HG03469 (cell line): ENCODE results near the gene PDE8B.

Source experiments
- ATAC-seq: cut with Tn5 transposase; IDR thresholded peaks from one replicate; pipeline ENCODE4 v1.9.1; 2021; ENCODE audit warnings: mild to moderate bottlenecking, moderate library complexity, moderate number of reproducible peaks; ENCODE audit not compliant: unreplicated experiment

PDE8B gene, protein sequence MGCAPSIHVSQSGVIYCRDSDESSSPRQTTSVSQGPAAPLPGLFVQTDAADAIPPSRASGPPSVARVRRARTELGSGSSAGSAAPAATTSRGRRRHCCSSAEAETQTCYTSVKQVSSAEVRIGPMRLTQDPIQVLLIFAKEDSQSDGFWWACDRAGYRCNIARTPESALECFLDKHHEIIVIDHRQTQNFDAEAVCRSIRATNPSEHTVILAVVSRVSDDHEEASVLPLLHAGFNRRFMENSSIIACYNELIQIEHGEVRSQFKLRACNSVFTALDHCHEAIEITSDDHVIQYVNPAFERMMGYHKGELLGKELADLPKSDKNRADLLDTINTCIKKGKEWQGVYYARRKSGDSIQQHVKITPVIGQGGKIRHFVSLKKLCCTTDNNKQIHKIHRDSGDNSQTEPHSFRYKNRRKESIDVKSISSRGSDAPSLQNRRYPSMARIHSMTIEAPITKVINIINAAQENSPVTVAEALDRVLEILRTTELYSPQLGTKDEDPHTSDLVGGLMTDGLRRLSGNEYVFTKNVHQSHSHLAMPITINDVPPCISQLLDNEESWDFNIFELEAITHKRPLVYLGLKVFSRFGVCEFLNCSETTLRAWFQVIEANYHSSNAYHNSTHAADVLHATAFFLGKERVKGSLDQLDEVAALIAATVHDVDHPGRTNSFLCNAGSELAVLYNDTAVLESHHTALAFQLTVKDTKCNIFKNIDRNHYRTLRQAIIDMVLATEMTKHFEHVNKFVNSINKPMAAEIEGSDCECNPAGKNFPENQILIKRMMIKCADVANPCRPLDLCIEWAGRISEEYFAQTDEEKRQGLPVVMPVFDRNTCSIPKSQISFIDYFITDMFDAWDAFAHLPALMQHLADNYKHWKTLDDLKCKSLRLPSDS

DNA sequence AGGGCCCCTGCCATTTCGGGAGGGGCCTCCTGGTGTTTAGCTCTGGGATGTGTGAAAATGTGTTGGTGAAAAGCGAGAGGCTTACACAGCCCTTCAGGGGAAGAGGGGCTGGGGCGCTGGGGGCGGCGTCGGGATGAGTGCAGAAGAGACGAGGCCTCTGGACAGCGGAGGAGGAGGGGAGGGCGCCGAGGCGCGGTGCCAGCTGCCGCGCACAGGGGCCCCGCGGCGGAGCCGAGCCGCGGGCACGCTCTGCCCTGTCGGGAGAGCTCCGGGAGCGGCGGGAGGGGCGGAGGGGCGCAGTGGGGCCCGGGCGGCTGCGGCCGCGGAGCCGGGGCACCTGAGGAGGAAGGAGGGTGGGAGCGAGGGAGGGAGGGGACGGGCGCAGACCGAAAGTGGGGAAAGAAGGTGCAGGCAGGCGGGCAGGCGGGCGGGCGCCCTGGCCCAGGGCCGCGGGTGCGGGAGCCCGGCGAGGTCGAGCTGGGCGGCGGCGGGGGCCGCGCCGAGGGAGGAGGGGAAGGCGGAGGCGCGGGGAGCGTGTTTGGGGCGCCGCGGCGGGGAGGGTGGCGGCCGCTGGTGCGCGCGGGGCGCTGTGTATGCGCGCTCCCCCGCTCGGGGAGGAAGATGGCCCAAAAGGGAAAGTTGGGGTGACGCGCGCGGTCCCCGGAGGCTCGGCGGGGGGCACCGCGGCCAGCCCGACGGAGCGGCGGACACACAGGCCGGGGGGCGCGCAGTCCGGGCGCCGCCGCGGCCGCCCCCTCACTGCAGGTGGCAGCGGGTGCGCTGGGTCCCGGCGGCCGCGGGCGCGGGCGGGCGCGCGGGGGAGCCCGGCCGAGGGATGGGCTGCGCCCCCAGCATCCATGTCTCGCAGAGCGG is at the start of gene PDE8B:
TSS of gene PDE8B (plus strand) at position 590 of the 873 bp plus-strand sequence. CDS start at position 836, 246 bp downstream.
- ATAC-seq = no peak

DNA sequence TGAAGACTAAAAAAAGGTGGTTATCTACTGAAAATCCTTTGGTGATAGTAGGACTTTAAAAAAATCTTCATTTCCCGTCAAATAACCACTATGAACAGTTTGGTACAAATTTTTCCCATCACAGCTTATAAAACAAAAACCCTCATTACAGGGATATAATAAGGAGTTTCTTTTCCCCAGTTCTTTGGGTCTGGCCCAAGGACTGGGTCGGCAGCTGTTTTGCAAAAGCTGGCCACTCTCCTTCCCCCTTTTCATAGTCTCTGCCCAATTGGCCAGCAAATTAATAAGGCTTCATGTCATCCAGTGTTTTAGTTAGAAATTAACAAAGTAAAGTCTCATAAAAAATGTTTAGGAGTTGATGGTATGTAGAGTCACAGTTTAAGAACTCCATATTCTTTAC is 47.0 kb upstream of the PDE8B start:
- ATAC-seq = no peak

DNA sequence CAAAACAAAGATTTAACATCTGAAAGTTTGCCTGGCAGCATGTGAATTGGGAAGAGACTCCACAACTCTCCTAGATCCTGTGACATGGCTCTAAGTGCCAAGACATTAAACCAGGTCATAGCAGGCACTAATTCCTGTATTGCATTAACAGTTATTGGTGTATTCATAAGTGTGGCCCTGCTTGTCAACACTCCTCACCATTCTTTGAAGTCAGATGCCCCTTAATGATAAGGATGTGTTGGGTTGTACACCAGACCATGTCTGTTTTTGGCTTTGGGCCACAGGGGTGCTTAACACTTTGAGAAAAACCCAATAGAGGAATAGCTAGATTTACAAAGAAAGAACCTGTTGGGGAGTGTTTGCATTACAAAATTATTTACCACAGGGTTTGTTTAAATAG is 43.4 kb upstream of the PDE8B start:
- no peak for ATAC-seq

DNA sequence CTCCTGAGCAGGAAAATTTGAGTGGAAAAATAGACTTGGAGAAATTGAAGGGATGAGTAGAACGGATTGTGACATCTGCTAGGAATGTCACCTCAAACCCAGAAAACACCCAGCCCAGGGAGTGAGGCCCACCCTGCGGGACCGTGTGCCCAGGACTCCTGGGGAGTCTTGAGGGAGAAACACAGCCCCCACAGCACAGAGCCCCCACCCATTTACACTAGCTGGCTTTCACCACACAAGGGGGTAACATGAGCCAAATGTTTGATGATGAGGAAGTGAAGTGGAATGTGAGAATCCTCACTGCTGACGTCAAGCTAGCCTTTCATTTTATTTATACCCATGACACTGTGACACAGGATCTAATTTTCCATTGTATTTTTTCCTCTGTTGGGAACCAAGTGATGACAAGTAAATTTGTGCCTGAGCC is 42.8 kb upstream of the PDE8B start:
- ATAC-seq = no peak

DNA sequence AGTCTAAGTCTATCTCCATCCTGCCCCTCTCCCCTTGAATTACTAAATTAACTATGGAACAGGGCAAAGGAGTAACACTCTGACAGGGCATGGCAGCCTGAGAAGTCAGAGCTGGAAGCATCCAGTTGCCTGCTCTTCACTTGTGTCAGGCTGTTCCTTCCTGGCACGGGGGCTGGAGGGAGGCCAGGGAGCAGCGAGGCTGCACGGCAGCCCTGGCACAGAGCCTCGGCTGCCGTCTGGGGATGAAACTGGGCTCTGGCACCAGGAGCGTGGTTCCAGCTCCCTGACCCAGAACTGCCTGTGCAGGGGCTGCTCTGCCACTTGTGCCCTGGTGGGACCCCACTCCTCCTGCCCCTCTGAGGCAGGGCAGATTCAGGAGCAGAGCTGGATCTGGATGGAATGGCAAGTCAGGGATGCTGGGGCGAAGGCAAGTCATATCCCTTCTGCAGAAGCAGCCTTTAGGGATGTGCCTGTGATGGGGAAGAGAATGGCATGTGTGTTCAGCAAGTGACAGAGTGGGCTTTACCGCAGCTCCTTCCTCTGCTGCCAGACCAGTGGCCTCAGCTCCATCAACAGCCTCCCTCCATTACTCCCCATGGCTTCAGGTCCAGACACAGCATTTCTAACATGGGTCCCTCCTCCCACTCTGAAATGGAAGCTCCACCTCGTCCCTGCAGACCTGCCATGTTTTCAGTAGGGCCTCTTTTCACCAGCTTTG is 42.2 kb upstream of the PDE8B start:
- ATAC-seq = no peak

DNA sequence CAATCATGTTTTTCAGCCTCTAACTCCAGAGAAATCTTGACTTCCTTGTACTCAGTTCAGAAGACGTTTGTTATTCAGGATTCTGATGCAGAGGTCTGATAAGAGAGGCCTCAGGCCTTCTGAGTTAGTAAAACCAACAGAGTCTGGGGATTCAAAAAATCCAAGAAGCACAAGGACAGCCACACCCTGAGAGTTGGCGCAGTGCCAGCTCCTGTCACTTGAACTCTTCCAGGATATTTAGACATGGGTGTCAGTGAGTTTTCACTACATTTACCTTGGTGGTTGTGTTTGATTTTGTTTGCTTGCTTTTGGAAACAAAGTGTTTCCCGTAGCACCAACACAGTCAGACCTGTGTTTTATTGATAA is 41.6 kb upstream of the PDE8B start:
- no peak for ATAC-seq

DNA sequence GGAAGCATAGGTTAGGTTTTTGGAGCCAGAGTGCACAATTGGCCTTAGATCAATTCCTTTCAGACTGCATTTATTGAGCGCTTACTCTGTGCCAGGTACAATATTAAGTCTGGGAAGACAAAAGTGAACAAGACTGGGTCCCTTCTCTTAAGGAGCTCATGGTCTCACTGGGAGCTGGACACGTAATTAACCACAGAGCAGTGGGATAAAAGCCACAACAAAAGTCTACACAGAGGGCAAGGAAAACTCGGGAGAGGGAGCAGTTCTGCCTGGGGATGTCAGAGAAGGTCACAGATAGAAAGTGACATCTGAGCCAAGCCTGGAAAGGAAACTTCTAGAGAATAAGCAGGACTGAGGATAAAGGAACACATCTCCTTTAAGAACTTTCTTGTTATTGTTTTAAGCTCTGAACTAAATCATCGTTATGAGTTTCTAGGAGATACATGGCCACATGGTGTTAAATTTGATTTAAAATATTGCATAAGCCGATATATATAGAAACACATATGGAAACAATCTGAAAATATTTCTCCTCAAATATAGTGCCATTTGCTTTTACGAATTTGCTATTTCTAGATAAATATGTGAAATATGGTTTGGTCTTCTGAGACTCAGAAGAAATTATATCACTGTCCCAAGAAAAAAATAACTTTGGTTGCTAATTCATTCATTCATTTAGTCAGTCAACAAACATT is 40.1 kb upstream of the PDE8B start:
- no peak for ATAC-seq

DNA sequence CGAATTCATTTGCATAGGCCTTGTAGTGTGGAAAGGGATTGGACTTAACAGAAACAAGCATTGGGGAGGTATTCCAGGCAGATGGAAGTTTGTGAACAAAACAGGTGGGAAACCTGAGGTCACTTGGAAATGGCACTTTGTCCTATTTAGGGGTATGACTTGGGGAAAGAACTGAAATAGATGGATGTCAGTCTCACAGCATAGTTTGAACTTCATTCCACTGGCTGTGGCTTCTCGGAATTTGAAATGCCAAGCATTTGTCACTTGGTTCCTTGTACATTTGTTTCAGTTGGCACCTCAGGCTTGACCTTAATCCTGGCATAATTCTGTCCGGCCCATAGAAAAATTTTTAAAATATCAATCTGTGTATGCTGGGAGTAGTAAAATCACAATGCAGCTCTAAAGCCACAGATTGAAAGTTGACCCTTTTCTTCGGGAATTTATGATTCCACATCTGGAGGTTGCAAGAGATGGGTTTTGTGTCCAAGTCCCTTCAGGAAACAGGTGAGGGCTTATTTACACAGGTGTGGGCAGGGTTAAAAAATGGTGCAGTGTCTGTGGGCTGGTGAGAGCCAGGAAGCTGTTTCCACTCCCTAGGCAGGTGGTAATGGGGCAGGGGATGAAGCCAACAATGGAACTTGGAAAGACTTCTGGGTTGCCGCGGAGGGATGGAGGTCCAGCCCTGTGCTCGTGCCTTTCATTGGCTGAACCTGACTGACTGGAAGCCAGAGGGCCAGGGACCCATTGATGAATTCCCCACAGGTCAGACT is 39.2 kb upstream of the PDE8B start:
- ATAC-seq = no peak

DNA sequence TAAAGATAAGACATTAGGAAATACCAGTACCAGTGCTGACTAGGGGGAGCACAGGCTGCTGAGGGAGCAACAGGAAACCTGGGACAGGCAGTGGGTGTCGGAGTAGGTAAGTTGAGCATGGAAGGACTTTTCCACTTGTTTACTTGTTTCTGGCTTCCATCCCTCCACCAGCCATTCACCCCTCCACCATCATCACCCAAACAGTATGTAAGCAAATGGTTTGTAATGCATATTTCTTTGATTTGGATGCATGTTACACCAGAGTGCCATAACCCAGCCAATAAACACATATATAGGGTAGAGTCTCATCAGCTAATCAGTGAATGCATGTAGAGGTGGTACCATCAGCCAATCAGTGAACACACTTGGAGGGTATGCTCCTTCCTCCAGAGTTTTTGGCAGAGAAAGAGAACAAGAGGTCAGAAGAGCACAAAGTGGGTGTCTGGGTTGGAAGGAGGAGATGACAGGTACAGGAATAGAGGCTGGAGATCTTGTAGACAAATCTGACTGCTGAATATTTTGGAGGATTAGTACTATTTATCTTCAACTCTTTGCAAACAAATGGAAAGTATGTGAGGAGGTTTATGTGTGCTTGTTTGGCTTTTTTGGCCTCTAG is 37.7 kb upstream of the PDE8B start:
- ATAC-seq = no peak

DNA sequence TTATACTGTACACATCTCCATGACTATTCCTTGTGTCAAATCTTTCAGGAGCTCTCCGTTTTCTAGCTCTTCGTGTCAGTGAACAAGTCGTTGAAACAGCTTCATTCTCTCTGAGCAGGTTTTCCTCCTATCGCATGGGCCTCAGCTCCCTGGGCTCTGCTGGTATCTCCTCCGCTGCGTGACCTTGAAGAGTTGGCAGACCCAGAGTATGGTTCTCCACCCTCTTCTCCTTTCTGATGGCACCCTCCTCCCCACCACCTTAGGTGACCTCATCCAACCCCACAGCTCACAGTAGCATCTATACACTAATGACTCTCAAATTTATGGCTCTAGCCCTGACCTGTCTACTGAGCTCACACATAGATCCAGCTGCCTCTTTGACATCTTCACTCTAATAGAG is 36.0 kb upstream of the PDE8B start:
- no peak for ATAC-seq

DNA sequence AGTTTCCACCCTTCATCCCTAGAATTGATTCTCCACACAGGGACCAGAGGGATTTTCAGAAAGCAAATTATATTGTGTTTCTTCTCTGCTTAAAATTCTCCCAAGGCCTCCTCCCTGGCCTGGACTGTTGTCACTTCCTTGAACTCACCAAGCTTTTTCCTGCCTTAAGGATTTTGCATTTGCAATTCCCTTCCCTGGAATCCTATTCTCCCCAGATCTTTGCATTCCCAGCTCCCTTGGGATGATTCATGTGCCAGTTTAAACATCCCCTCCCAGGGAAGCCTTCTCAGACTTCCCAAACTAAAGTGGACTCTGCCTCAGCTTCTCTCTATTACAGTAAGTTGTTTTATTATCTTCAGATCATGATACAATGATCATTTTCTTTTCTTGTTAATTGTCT is 35.2 kb upstream of the PDE8B start:
- ATAC-seq = no peak

DNA sequence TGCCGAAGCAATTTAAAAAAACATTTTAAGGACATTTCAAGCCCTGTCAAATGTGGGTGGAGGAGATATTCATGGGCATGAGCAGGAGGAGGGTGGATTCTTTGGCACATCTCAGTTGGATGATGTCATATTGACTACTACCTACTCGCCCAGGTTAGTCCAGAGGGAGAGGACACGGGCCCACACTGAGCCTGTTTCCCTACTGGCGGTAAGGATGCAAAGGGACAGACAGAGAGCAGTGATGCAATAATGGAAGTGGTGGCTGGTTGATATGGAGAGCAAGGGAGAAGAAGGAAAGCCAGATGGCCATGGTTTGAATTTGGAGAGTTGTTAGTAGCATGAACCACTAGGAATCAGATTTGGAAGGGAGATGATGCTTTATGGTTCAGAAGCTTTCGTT is 34.1 kb upstream of the PDE8B start:
- ATAC-seq = no peak

DNA sequence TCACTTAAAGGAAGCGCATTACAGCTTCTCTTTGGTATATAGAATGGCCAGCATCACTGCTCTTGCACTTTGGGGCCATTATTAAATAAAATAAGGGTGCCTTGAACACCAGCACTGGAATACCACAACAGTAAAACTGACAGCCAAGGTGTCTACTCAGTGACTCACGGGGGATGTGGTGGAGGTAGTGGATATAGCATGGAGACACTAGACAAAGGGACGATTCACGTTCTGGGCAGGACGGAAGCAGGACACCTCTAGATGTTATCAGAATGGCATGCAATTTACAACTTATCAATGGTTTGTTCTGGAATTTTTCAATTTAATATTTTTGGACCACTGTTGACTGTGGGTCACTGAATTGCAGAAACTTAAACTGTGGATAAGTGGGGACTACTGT is 32.9 kb upstream of the PDE8B start:
- ATAC-seq = no peak

DNA sequence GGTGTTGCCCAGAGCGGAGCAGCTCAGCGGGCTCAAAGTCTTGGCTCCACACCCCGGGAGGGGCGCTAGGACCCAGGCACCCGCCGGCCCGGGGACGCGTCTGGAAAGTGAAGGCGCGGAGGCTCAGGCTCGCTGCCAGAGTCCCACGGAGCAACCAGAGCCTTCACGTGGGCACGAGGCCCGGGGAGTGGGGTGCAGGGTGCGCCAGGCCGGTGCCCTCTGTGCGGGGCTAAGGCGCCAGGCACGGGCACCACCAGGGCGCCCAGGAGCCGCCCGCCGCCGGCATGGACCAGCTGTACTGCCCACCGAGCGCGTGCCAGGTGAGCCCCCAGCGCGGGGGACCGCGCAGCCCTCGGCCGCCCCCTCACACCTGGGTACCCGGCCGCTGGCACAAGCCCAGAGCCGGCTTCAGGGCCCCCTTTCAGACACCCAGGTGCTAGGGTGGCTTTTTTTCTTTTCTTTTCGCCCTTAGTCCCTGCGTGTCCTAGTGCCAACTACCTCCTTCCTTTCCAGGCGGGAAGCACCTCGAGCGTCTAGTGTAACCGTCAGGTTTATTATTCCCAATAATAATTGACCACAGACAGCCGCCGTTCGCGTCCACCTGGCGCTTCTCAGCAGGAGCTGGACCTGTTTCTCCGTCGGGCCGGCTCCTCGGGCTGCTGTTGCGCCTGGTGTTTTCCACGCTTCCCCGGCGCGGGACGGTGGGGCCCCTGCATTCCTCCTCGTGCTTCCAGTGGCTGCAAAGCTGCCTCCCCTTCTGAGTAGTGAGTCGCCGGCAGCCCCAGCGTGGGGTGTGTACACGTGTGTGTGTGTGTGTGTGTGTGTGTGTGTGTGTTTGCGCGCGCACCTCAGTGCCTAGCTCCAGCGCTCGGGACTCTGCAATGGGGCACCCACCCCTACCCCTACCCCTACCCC is 30.1 kb upstream of the PDE8B start:
- no peak for ATAC-seq

DNA sequence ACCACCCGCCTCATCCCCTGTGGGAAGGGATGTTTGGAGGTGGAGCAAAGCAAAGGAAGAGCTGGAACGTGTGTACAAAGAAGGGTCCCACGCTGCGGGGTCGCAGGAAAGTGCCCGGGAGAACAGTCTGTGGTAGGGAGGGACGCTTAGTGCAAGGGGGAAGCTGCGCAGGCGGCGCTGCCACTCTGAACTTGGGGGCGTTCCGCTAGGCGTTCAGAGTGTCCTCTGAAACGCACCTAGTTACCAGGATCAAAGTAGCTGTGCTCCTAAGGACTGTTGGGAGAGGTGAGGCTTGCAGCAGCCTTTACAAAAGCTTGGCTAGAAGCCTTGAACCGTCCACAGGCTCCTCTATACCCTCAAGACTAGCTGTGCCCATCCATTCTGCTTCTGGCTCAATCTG is 29.3 kb upstream of the PDE8B start:
- no peak for ATAC-seq

DNA sequence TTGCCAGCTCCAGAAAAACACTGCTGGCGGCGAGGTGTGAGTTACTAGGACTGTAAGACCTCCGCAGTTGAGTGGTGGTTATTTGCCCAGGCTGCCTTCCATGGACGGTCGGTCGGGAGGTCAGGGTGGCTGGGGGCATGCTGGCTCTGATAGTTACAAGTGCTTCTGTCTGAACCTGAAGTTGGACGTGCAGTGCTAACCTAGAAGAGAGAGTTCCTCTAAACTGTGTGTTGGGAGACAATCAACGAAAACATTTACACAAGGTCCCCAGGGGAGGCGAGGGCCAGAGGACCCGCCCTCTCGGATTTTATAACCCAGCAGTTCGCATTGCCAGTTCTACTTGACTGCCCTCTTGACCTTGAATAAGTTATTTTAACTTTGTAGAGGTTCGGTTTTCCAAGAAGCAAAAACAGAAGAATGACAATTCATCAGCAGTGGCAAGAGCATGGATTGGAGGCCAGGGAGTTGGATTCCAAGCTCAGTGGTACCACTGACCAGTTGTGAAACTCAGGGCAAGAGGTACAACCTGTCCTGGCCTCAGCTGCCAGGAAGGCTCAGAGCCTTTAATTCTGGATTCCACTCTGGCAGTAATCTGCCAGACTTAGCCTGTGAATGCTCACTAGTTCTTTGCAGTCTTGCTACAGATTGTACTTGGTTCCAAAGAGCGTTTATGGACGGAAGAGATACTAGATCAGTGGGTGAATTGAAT is 28.7 kb upstream of the PDE8B start:
- no peak for ATAC-seq

DNA sequence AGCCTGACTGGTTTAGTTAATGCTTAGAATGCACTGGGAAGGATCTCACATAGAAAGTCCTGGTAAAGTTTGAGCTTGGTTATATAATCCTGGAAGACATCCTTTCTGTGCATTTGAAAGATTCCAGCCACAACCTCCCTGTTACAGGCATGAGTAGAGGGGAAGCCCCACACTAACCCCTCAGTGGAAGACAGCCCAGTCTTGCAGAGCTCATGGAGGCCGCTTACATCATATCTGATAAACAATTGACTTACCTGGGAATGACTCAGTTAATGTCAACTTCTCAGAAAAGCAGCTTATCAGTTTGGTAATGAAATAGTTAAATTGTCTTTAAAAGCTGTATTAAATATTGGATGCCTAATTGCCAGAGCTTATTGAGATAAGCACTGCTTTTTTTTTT is 28.1 kb upstream of the PDE8B start:
- no peak for ATAC-seq
